C1 segment of cervical spinal cord (tissue), 14 donors: ENCODE results near the gene MED31.
"Not testable (repeated sequence)": the region's sequence is repeated elsewhere in the genome, so short reads cannot be mapped to it uniquely, and the experiment has no call there.

Experiments
- DNase-seq, 14 donors: peaks; one replicate each; lab custom pipeline; 2025; lab: John Stamatoyannopoulos, UW

Gene MED31

GRCh38 chr17:6651354-6651918 lies at the start of gene MED31, which contains the start of gene C17orf100:
Gene MED31 (minus strand): TSS chr17:6651605. CDS start chr17:6651528, 77 bp downstream.
Gene C17orf100 (plus strand): TSS chr17:6651762. CDS start chr17:6651914, 152 bp downstream.
- DNase-seq = peak; percentile 63 to 95 (median 87)

DNA sequence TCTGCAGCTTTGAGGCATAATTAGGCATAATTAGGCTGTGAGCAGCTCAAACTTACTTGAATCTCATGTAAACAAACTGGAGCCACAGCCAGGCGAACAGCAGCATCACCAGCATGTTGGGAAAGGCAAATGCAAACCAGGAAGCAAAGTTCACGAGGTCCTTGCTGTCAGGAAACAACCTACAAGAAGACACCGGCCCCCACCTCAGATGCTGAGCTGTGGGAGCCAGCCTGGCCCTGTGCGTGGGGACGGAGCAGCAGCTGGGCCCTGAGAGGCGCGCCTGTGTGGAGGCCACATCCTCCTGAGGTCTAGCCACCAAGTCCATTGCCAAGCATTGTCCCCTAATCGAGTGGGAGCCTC lies 49.5 kb upstream of the MED31 start:
- no peak for DNase-seq

- DNase-seq = no peak
Measured at GRCh38 chr17:6699997-6700947, 48.9 kb upstream of the MED31 start.

- no peak for DNase-seq
Measured at GRCh38 chr17:6698004-6698403, 46.6 kb upstream of the MED31 start.

- DNase-seq = no peak
Measured at GRCh38 chr17:6696906-6697305, 45.5 kb upstream of the MED31 start.

- DNase-seq = no peak
Measured at GRCh38 chr17:6695565-6695964, 44.2 kb upstream of the MED31 start.

DNA sequence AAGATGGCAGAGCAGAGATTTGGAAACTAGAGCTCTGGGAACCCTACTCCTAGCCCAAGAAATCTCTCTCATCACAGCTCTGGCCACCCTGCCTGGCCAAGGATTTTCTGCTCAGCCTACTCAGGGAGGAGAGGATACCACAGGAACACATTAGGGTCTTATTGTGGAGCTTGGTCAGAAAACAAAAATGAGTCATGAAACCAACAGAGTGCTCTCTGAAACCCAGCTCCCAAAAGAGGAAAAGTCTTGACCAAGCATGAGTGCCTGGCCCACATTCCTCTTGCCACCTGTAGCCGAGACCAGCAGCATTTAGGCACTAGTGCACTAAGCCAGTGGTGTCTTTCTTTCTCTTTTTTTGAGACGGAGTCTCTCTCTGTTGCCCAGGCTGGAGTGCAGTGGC lies 43.6 kb upstream of the MED31 start:
- DNase-seq = no peak

DNA sequence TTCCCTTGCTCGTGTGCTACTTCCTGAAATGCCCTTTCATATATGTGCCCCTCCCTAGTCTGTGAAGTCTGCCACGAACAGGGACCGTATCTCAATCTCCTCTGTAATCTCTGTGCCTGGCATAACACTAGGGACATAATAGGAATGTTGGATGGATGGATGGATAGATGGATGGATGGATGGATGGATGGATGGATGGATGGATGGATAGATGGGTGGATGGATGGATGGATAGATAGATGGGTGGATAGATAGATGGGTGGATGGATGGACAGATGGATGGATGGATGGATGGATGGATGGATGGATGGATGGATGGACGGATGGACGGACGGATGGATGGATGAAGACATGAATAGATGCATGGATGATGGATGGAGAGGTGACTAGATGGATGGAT lies 40.6 kb upstream of the MED31 start:
- DNase-seq = not testable (repeated sequence)

DNA sequence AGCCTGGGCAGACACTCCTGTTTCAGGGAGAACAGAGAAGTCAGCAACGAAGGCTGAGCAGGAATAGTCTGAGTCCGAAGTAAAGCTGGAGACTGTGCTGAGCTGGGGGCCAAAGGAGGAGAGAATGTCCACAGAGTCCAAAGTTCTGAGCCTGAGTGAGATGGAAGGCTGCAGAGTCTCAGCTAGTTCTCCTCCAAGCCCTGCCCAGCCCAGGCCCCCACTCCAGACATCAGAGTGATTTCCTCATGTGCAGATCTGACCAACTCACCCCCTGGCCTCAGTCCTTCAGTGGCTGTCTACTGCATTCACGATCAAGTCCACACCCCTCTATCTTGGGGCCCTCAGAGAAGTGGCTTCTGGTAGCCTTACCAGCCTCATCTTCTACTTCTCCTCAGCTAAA lies 40.1 kb upstream of the MED31 start:
- DNase-seq = no peak

GRCh38 chr17:6690641-6691040 lies 39.2 kb upstream of the MED31 start:
- no peak for DNase-seq

DNA sequence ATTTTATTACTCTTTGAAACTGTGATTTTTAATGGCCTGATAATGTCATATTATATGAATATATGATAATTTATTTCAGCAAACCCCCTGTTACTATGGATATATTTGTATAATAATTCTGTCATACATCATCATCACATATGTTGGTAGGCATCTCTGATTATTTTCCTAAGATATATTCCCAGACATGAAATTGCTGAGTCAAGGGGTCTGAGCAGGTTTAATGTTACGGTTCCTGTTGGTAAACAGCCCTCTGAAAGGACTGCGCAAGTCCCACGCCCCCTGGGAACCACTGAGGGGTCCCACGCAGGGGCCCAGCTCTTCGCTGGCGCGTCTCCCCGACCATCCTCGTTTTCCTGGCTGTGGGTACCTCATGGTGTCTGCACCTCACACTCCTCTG lies 37.5 kb upstream of the MED31 start:
- no peak for DNase-seq

DNA sequence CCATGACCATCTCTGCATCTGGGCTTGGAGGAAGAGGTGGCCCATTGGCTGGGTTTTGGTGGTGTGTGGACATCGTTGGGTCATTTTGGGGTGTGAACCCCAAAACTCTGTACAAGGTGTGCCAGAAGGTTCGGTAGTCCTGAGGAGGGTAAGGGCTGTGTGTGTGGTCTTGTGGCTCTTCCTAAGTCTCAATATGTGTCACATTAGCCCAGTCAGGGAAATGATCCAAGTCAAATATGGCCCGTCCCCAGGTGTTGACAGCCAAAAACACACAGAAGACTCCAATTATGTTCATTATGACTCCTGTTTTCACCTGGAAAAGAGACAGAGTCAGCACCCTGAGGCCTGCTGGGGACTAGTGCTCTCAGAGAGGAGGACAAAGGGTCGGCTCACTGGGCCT lies 34.6 kb upstream of the MED31 start:
- DNase-seq = no peak

GRCh38 chr17:6684881-6685767 lies 33.7 kb upstream of the MED31 start:
- no peak for DNase-seq

DNA sequence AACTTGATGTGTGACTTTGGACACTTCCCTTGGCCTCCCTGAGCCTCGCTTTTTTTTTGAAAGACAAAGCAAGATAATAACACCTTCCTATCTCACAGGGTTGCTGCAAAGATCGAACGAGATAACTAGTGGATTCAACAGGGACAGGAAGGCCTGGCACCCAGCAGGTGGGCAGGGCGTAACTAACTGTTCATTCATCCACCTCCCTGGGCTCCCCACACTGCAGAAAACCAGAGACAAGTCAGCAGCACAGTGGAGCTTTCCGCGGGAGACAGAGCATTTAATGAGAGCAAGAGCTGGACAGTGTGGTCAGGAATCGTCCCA lies 33.0 kb upstream of the MED31 start:
- no peak for DNase-seq

DNA sequence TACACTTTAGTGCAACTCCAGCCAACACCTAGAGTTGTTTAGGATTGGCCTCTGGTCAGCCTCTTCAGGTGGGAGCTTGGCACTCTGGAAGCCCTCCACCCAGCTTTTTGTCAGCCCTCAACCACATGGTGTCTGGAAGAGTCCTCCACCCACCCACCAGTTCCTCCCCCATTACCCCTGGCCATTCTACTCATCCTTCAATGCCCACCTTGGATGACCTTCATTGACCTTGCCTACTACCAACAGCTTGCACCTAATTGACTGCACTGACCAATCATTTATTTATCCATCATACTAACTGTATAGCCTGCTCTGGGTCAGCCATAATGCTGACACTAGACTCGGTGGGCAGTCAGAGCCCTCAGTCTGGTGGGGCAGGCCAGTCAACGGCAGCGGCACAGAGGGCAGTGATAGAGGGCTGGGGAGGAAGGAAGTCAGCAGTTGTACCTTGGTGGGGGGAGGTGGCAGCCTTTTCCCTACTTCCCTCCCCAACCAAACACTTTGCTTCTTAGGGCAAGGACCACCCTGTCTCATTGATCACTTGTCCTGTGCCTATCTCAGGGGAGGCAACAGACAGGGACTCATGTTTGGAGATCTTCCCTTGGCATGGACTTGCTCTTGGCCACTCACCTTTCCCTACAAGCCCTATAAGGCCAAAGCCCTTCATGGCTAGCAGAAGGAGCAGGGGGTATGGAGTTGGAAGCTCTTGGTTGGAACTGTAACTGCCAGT lies 32.5 kb upstream of the MED31 start:
- DNase-seq = no peak

- DNase-seq = no peak
Measured at GRCh38 chr17:6683081-6683684, 31.8 kb upstream of the MED31 start.

DNA sequence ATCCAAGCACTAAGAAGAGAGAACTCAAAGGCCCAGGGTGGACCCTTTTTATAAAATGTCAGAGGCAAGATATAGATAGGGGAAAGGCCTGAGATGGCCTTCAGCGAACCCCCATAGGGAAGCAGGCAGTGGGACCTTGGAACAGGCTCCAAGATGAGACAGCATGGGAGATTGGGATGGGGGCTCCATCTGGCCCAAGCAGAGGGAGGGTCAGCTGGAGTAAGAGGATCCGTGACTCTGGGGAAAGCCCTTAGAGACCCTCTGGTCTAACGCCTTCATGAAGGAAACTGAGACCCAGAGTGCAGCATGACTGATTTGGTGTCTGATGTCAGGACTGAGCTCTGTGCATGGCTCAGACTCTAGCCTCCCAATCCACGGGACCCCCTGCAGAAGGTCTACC lies 30.9 kb upstream of the MED31 start:
- no peak for DNase-seq

GRCh38 chr17:6681671-6682070 lies 30.3 kb upstream of the MED31 start:
- no peak for DNase-seq

- DNase-seq = no peak
Measured at GRCh38 chr17:6681176-6681575, 29.8 kb upstream of the MED31 start.

DNA sequence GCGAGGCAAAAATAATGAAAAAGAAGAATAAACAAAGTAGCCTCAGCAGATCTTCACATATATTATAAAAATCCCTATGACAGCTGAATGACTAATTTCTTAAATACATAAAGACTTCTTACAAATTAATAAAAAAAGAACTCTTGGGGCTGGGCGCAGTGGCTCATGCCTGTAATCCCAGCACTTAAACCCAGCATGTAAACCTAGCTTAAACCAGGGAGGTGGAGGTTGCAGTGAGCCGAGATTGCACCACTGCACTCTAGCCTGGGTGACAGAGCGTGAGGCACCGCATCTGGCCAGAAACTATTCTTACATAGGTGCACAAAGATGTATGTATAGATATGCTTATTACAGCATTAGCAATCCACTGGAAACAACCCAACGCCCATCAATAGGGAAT lies 27.8 kb upstream of the MED31 start:
- DNase-seq = no peak

- DNase-seq = no peak
Measured at GRCh38 chr17:6677946-6678345, 26.5 kb upstream of the MED31 start.
